GM04504 (cell line): ENCODE results near the gene GADD45A.

Experiments used
- DNase-seq: peaks from one replicate; pipeline ENCODE4 v3.0.0-alpha.2; 2012; ENCODE audit warnings: low read depth

Gene GADD45A

DNA sequence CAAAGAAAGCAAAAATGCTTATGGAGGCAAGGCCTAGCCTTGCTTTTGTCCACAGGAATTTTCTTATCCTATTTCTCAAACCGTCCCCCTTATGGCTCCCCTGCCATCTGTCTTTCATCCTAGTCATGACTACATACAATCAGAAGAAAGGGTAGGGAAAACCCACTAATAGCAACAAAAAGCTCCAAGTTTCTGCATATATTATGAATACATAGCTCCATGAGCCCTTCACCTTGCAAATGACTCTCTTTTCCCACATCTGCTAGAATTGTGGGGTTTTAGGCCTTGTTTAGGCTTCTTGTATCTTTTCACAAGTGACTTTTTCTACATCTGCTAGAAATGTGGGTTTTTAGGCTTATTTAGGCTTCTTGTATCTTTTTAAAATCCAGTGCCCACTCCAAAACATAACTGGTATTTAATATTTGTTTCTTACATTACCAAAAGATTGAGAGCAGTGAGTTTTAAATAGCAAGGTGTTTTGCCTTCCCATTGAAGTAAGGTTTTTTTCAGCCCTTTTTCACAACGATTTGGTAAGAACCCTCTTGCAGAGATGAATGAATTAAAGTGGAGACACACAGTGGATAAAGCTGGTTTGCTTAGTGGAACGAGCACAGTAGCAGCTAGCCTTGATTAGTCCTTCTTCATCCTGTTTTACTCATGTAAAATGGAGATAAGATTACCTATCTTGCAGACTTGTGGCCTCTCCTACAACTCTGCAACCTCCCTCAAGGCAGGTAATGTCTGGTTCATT, 4.4 kb downstream of the GADD45A start:
- no peak for DNase-seq

DNA sequence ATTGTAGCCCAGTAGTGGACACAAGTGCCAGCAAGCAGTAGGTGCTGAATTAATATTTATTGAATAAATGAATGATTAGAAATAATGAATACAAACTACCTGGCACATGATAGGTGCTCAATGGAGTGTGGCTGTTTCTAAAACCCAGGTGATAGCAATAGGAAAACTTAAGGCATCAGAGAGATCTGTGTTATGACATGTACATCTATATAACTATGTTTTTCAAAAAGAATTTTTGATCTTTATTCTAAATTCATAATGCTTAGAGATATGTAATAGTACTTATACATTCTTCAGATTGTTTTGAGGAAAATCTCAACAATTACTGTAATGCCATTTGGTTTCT, 5.0 kb downstream of the GADD45A start:
- no peak for DNase-seq

DNA sequence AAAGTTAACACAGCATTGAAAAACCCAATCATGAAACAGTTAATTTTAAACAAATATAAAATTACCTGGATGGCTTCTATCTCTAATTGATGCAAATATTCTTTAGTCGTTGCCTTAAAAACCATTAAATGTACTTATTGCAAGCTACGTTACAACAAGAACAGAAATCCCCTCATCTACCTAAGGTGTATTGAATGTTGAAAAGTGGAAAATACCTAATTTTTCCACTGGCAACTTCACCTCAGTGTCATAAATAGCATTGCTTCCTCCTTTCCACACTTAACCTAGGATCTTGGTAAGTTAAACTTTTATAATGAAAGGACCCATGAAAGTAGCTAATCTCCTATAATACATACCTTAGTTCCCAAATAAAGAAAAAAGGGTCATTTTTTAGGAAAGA, 5.4 kb downstream of the GADD45A start:
- no peak for DNase-seq

DNA sequence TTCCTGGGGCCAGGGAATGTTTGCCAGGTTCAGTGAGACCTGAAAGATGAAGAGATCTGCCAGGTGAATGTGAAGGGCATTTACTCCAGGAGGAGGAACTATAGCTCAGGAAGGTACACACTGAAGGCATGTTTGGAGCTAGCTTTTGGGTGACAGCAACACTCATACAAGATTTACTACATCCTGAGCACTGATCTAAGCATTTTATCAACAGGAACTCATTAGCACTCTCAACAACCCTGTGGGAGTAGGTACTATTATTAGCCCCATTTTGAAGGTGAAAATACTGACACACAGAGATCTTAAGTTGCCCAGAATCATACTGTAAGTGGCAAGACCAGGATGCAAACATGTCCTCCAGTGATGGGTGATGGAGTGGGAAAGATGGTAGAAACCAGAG, 6.7 kb downstream of the GADD45A start:
- no peak for DNase-seq

DNA sequence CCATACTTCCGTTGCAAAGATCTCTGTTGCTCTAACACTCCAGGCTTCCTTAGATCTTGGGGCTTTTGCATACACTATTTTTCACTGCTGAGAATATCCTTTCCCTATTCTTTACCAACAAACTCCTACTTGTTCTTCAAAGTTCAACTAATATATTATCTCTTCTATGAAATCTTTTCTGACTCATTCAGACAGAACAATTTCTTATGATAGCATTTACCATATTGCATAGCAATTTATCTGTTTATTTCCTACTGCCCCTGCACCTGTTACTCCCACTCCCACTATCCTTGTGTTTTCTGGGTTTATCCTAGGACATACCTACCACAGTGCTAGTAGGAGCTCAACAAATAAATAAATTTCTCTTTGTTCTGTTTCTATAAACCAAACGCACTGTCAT, 11.0 kb downstream of the GADD45A start:
- DNase-seq: no peak

DNA sequence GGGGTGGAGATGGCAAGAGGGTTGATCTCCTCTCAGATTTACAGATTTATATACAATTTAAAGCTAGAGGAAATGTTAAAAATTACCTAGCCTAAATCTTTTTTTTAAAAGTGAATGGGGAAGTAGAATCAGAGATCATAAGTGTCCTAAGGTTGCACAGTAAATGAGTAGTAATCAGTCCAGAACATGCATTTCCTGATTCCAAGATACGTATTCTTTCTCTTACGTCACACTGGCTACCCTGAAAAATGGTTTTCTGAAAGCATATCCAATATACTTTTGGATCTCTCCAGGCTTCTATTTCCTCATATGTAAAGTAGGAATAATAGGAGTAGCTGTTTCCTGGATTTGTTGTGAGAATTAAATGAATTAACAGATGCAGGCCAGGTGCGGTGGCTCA, 11.7 kb downstream of the GADD45A start:
- DNase-seq: no peak

DNA sequence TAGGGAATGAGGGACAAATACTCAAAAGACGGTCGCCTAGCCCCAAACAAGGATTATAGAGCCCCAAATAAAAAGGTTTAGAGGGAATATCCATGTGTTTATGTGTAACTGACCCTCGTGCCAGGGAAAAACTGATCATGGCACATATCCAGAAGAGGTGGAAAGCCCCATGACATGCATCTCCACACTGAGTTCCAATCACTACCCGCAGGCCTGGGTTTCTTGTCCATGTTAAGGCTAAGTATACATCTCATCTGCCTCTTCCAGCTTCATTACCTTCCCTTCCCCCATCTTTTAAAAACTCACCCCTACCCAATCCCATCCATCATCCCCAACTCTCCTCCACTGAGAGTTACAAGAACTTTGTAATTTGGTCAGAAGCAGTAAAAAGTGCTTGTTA, 15.2 kb downstream of the GADD45A start:
- no peak for DNase-seq

DNA sequence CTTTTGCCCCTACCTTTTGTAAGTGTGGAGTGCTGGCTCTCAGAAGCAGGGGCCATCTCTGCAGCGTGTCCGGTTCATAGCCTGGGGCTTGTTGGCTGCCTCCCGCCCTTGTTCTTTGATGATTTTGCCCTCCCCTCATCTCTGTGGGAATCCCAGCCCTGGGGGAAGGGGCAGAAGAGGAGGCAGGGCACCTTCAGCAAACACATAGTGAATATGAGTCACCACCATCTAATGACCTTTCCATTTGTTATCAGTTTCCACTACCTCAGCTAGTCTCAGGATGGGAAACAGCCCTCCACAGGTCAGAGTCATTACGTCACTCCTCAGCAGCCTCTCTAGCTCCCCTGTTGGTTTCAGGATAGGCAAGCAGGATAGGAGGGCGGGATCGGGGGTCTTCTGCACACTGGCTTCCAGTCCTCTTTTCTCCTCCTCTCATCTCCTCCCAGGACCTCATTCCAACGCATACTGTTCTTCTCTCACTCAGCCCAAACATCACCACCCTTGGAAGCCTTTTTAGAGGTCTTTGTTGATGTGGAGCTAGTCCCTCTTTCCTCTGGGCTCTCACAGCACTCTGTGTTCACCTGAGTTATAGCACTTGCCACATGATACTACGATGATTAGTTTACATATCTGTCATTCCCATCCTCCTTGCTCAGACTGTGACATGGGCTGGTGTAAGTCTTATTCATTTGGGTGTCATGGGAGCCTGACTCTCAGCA, 15.8 kb downstream of the GADD45A start:
- no peak for DNase-seq

DNA sequence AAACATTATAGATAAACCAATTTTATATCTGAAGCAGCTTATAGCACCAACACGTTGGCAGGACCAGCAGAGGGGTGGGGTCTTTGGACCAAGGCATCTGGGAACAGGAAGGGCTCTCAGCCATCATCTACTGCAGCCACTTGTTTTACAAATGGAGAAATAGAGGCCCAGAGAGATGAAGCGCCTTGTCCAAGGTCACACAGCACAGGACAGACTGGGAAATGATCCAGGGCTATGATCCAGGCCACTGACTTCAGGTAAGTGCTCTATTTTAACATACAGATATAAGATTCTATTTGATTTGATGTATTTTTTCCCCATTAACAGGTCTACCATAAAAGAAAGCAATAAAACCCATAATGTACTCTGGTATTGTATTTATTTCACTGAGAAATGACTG, 16.9 kb downstream of the GADD45A start:
- DNase-seq: no peak

DNA sequence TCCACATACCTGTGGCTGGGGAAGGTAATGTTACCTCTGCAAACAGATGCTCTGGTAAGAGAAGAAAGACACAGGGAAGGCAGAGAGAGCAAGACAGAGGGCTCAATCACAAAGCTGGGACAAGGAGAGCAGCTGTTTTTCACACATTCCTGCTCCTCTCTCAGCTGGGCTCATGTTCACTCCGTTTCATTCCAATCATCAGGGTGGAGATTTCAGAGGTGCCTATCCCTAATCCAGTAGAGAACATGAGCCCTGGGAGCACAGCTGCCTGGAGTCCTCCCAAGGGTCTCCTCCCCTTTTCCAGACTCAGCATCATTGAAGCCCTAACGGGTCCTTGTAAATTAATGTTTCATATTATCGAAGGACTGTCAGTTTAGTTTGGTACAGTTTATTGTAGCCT, 19.4 kb downstream of the GADD45A start:
- no peak for DNase-seq

DNA sequence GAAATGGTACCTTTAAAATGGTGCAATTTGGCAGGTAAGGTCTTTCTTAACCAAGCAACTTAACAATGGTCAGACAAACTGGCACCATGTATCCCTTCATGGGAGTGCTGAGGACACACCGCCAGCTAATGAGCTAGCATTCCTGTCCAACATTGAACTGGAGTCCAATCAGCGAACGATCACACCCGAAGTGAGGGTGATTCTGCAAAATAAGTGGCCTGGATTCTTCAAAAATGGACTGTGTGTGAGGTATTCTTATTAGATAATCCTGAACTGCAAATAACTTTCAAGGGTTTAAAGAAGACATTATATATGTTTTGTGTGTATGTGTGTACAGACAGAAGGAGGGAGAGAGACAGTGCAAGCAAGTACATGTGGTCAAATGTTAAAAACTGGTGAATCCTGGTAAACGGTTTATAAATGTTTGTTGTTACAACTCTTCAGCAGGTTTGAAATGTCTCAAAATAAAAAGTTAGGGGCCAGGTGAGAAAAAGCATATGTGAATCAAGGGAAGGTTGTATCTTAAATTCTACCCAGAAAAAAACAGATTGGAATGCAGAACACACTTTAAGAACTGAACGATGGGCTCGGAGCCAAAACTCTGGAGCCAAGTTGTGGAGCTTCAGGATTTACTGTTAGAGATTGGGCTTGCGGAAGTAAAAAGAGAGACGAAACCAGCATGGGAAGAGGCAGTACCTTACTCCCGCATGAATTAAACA, 20.9 kb downstream of the GADD45A start:
- no peak for DNase-seq

DNA sequence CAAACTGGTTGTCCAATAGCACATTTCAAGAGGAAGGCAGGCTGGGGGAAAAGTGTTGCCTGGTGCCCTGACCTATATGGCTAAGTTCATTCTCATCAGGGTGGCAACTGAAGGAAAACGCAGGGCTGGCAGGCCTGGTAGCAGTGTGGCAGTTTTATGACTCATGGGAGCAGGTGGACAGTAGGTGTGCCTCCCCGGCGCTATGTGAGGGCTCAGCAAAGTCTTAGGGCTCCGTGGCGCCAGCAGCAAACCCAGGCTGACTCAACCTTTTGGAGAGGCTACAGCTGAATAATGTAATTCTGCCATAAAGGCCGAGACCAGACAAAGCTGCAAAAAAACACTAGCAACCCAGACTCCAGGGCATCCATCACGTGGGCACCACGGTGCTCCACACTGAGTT, 23.6 kb downstream of the GADD45A start:
- DNase-seq: no peak

DNA sequence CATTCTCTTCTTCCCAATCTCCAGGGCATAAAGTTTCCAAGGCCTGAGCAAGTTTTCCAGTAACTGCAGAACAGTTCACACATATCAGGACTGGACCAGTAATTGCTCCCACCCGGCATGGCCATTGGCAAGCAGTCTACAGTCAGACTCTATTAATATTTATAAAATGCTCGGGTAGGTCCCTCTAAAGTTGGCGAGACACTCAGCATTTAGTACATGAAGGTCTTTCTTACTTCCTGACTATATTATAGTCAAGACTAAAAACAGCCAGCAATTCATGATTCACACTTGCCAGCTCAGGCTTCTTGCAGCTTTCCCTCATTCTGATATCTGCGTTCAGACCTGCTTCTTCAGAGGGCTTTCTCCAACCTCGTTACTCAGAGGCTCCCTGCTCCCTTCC, 25.4 kb downstream of the GADD45A start:
- DNase-seq: no peak

DNA sequence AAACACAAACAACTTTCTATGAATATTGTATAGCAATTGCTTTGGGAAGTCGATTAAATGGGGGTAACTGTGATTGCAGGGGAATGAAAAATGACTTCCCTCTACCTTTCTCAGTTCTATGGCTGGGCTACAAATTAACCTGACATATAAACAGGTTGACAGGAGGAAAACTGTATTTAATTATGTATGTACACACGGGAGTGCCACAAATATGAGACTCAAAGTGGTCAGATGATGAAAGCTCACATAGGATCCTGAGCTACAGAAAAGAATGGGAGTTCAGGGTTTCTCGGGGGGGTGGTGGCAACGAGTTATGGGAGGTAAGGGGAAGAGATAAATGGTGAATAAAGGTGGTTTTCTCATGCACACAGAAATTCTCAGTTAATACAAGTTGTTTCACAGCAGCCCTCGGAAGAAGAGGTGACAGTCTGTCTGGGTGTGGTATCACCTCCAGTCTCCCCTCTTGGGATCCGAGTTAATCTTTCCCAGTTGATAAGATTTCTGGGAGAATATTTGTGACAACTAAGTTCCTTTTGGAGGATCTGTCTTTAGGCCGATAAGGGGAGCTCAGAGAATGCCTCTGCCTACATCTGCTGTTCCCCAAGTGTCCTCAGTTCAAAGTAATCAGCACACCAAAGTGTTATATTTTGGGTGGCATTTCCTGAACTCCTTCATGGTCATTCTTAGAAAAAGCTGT, 26.3 kb downstream of the GADD45A start:
- DNase-seq: no peak

DNA sequence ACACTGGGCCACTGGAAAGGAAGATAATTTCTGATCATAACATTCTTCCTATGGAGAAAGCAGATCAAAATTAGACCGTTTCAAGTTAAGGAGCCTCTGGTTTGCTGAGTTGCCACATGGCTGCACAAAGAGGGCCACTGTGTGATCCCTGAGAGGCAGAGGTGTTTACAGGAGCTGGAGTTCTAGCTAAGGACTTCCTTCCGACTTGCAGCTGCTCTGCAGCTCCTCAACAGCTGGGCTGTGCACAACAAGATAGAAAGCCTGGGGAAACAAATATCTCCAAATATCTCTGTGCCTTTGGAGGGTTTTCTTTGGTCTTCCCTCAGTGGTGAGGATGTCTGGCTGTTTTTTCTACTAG, 26.8 kb downstream of the GADD45A start:
- no peak for DNase-seq

DNA sequence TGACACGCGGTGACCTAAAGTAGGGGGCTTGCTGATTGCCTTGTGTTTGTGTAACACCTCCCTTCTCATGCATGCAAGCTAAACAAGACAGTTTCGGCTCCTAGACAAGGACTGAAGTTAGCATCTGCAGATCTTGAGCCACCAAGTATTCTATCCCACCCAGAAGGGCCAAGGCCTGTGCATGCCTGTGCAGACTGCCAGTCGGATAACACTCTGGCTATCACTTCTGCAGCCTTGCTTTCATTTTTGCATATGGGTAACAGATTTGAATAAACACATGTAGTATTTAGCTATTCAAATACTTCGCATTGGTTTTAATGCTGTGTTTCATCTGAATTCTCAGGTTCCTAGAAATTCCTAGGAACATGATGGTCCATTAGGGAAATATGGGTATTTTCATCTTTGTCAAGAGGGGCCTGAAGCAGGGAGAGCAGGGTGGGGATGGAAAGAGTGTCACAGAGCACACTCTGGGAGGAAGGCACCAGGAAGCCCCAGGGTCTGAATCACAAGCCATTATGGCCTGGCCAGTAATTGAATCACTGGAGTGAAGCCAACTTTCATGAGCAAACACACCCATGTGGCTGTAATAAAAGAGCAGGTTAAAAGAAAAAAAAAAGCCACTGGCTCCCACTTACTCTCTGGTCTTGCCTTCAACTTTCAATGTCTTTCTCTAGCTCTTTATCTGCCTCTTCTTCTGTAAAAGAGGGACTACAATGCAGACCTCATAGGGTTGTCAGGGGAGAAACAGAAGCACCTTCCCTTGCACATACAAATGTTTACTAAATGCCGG, 28.3 kb downstream of the GADD45A start:
- DNase-seq: peak; percentile 84

DNA sequence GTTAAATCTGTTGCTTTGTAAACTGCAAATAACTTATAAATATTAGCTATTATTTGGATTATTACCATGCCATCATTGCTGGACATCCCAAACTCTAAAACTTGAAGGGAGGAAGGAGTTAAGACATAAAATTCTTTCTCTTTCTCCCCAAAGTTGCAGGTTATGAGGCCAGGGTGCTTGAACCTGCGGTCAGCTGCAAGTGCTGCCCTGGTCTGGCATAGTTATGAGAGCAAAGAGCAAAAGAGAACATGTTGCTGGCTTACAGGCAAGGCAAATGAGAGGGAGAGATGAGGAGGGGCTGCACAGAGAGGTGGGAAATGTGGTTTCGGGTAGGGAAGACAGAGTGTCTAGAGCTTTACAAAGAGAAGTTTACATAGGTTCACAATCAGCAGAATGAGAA, 30.8 kb downstream of the GADD45A start:
- DNase-seq: no peak

DNA sequence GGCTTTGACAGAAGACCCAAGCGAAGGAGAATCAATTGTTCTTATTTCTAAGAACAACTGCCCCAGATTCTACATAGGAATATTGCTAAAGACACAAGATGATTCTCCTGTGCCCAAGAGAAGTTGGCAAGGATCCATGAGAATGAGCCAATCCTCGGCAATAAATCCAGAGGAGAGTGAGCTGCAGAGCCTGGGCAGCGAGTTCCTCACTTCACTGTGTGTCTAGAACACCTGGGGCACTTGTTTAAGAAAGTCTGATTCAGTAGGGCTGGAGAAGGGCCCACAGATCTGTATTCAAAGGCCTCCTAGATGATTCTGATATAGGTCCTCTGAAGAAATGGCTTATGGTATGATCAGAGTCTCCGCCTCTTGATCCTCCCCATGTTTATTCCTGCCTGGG, 31.8 kb downstream of the GADD45A start:
- no peak for DNase-seq

DNA sequence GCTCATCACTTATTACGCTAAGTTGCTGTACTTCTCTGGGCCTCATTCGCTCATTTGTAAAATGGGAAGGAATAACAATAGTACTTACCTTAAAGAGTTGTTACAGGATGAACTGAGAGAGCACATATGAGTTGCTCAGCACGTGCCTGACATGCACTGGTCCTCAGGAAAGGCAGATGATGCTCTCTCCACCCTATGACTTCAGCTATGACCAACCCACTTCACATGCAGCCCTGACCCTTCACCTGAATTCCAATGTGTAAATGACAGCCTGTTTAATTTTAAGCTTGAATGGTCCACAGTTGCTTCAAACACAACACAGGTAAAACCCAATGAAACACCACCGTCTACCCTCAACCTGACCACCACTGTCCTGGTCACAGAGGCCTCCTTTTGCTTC, 32.9 kb downstream of the GADD45A start:
- no peak for DNase-seq

DNA sequence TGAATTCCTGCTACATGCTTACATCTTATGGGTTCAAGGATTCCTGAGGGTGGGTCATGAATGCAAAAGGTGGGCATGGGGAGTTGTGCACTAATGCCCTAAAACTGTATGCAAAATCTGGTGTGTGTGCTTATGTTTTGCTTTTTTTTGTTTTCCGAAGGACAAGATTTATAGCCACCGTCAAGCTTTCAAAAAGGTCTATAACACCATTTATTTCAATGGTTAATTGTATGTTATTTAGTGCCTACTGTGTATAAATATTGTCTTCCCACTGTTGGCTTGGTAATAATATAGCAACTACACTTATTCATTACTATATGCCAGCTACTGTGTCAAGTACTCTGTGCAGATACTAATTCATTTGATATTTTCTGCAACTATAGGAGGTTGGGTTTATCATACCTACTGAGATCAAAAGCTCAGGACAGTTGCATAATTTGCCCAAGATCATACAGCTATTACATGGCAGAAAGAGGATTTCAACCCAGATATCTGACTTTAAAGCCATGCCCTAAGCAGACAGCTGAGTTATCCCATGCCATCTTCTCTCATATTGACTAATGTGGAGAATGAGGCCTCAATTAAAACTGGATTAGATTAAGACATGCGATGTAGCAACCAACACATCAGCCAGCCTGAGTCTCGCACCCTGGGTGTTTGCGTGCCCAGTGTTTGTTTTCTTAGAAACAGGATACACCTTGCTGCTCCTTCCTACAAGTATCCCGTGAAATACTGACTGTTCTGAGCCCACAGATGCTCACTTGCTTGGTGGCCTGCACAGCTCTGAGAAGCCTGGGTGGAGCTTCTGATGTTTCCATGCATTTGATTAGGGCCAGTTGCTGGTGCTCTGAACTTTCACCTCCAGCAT, 34.6 kb downstream of the GADD45A start:
- DNase-seq: no peak

DNA sequence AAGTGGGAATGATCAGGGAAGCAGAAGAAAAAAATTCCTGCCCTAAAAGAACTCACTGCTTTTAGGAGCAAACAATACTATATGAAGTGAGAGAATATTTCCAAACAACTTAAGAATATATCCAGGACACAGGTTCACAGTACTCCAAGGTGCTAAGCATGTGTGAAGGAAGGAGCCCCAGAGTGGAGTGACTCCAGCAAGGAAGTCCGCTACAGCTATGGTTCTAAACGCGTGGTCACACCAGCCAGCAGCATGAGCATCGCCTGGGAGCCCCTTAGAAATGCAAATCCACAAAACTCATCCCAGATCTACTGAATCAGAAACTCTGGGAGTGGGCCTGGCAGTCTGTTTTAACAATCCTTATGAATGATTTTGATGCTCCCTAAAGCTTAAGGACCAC, 36.1 kb downstream of the GADD45A start:
- DNase-seq: no peak
